GM12878 (cell line): ENCODE measurements around the gene OR13A1.

Source experiments
- CTCF ChIP-seq, 3 experiments: IDR thresholded peaks in 2 of 3; conservative IDR thresholded peaks in 1 of 3; 2 replicates each; pipeline ENCODE4 v1.5.1; 2011; ENCODE audit warnings: low read depth in 3 of 3, low read length in 3 of 3, mild to moderate bottlenecking in 3 of 3, control low read depth in 2 of 3, moderate library complexity in 2 of 3, inconsistent platforms in 1 of 3, mixed read lengths in 1 of 3; ENCODE audit not compliant: control insufficient read depth in 2 of 3, insufficient read depth in 1 of 3; ENCODE audit errors: extremely low read depth in 1 of 3
- EZH2 ChIP-seq: IDR thresholded peaks from 2 replicates; pipeline ENCODE4 v1.6.1; 2012; ENCODE audit warnings: low read depth, mild to moderate bottlenecking, control low read depth, inconsistent platforms, low read length, borderline replicate concordance; ENCODE audit not compliant: control insufficient read depth
- FOXM1 ChIP-seq: IDR thresholded peaks from 2 replicates; pipeline ENCODE4 v1.6.1; 2012; ENCODE audit warnings: low read depth, mild to moderate bottlenecking, inconsistent platforms, low read length, moderate library complexity
- POLR2A ChIP-seq: IDR thresholded peaks from 2 replicates; pipeline ENCODE4 v1.6.1; 2011; ENCODE audit warnings: low read depth, mild to moderate bottlenecking, low read length
- RB1 ChIP-seq: fragments of 450-650 bp; formaldehyde crosslinking; IDR thresholded peaks from 2 replicates; pipeline ENCODE4 v1.6.1; 2017; ENCODE audit warnings: mild to moderate bottlenecking, borderline replicate concordance
- SIN3A ChIP-seq: IDR thresholded peaks from 2 replicates; pipeline ENCODE4 v1.6.1; 2012; ENCODE audit warnings: low read depth, low read length, improper control_type of control experiment
- TCF3 ChIP-seq: IDR thresholded peaks from 2 replicates; pipeline ENCODE4 v1.6.1; 2012; ENCODE audit warnings: low read depth, mild to moderate bottlenecking, low read length, borderline replicate concordance; ENCODE audit not compliant: insufficient read depth
- TCF7 ChIP-seq: IDR thresholded peaks from 2 replicates; pipeline ENCODE4 v1.6.1; 2014; ENCODE audit warnings: antibody characterized with exemption, borderline replicate concordance
- ZNF274 ChIP-seq: IDR thresholded peaks from one replicate; pipeline ENCODE4 v1.8.0; 2011; ENCODE audit not compliant: insufficient read length, insufficient read depth

GRCh38 chr10:45255706-45256105, 59.7 kb downstream of the OR13A1 start:
- no peak for TF ChIP-seq EZH2
- TF ChIP-seq TCF3, result no peak
- TF ChIP-seq SIN3A, result no peak
- no peak for TF ChIP-seq CTCF (IDR thresholded peaks at IDR 0.05 in 2 of 3, conservative IDR thresholded peaks at IDR 0.05 in 1 of 3; ENCODE audit: control insufficient read depth in 2 of 3, extremely low read depth in 1 of 3, insufficient read depth in 1 of 3, low read depth in 3 of 3, low read length in 3 of 3)
- TF ChIP-seq ZNF274, result no peak
- TF ChIP-seq FOXM1, result no peak
- TF ChIP-seq RB1, result no peak
- TF ChIP-seq POLR2A, result no peak
- no peak for TF ChIP-seq TCF7
